ENCODE measurements around the gene RBM38.

DNA sequence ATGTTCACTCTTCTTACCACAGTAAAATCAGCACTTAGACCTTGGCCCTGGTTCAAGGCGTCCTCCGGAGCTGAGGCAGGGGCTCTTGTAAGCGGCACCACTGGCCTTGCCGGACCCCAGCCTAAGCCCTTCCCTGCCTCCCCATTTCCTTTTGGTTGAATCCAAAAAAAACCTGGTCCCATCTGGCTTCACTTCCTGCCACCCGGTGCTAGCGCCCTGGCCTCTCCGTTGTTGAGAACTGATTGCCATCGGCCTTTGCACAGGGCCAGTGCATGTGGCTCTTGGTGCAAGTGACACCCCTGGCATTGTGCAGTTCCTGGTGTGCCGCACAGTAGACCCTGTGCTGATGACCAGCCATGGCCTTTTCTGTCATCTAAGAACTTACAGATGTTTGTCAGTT lies 19.0 kb upstream of the RBM38 start:
- TF ChIP-seq, protein P1, sequence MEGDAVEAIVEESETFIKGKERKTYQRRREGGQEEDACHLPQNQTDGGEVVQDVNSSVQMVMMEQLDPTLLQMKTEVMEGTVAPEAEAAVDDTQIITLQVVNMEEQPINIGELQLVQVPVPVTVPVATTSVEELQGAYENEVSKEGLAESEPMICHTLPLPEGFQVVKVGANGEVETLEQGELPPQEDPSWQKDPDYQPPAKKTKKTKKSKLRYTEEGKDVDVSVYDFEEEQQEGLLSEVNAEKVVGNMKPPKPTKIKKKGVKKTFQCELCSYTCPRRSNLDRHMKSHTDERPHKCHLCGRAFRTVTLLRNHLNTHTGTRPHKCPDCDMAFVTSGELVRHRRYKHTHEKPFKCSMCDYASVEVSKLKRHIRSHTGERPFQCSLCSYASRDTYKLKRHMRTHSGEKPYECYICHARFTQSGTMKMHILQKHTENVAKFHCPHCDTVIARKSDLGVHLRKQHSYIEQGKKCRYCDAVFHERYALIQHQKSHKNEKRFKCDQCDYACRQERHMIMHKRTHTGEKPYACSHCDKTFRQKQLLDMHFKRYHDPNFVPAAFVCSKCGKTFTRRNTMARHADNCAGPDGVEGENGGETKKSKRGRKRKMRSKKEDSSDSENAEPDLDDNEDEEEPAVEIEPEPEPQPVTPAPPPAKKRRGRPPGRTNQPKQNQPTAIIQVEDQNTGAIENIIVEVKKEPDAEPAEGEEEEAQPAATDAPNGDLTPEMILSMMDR (IDR thresholded peaks at IDR 0.05; ENCODE audit: low read depth, low read length) = no peak
- no peak for TF ChIP-seq EZH2phosphoT487 (IDR thresholded peaks at IDR 0.05; ENCODE audit: low read depth)
